Measurements from ENCODE around the gene GUCA1C.

The GUCA1C gene, protein sequence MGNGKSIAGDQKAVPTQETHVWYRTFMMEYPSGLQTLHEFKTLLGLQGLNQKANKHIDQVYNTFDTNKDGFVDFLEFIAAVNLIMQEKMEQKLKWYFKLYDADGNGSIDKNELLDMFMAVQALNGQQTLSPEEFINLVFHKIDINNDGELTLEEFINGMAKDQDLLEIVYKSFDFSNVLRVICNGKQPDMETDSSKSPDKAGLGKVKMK

DNA sequence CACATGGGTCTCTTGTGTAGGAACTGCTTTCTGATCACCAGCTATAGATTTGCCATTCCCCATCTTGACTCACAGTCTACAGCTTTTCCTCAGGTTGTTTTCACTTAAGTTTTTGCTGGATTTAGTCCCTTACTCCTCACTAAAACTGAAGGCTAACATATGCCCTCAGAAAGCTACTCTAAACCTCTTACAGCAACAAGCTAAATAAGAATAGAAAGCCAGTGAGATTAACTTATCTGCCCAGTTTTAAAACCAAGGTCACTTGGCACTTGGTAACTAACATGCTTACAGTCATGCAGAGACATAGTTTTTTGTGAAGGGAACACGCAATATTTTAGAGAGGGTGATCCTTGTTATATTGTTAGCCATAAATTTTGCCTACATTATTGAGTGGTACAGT lies at the start of gene GUCA1C:
Gene GUCA1C (minus strand): TSS at position 180 of the 400 bp plus-strand sequence. CDS start 117 bp downstream, at position 63.
- Histone ChIP-seq H3K27ac (ENCODE audit: low read length) (no peak within 1 kb of the TSS), H3K36me3 (ENCODE audit: control insufficient read depth, insufficient read depth, low read length) (no peaks in the 10 kb centered on the region), H3K4me3 (ENCODE audit: low read length) (no peak within 1 kb of the TSS), H3K4me1 (ENCODE audit: control insufficient read depth, insufficient read depth, low read length) (no peaks in the 10 kb centered on the region), H3K27me3 (ENCODE audit: control insufficient read depth, insufficient read depth, low read length) (no peaks in the 10 kb centered on the region), H3K9me3 (ENCODE audit: control insufficient read depth, insufficient read depth, low read length) (no peaks in the 10 kb centered on the region)
- no CpG with 5 or more reads among the region's 1 CpG for WGBS (ENCODE audit: insufficient coverage, insufficient read length)
- DNase-seq (ENCODE audit: low read depth, low spot score): no peak

DNA sequence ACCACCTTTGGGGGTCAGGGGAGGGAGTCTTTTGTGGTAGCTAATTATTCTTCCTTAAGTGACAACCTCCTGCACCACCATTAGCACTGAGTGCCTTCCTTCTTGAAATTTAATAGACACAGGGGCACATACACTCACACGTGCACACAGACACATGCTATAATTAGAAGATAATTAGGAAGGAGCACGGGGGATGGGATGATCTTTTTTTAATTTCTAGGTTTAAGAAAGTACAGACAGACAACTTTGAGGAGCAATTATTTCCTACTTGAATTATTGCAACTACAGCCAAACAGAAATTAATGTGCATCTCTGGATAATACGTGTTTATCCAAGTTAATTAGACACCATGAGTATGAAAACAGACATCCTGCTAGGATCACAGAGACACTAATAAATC lies 44.8 kb upstream of the GUCA1C start:
- no CpG with 5 or more reads among the region's 3 CpGs for WGBS (ENCODE audit: insufficient coverage, insufficient read length)

DNA sequence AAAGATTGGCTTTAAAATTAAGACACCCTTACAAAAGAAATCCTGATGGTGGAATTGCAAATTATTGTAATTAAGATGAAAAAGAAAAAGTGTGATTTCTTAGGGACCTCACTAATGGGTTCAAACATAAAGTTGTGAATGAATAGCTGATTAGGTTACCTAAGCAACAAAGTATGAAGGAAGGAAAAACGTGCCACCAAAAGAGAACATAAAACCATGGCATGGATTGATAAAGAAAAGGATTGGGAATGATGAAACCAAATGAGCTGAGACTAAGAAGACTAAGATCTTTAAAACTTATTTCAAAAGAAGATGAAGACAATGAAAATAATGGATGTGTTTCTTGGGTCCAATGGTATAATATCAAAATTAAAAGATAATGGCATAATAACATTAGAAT lies 32.2 kb upstream of the GUCA1C start:
- no peaks in the 10 kb centered on the region for H3K9me3 ChIP-seq (ENCODE audit: control insufficient read depth, insufficient read depth, low read length)
- H3K4me1 ChIP-seq (ENCODE audit: control insufficient read depth, insufficient read depth, low read length): no peaks in the 10 kb centered on the region
- no peak overlapping the region for H3K4me3 ChIP-seq (ENCODE audit: low read length)
- WGBS (ENCODE audit: insufficient coverage, insufficient read length): no CpG with 5 or more reads among the region's 1 CpG
- no peak for DNase-seq (ENCODE audit: low read depth, low spot score)
- H3K27ac ChIP-seq (ENCODE audit: low read length): no peak overlapping the region
- no peaks in the 10 kb centered on the region for H3K36me3 ChIP-seq (ENCODE audit: control insufficient read depth, insufficient read depth, low read length)
- no peaks in the 10 kb centered on the region for H3K27me3 ChIP-seq (ENCODE audit: control insufficient read depth, insufficient read depth, low read length)

More for the DNA sequence above, 44.8 kb upstream of the GUCA1C start:
- Histone ChIP-seq H3K4me3 (ENCODE audit: low read length) (no peak overlapping the region), H3K27me3 (ENCODE audit: control insufficient read depth, insufficient read depth, low read length) (no peaks in the 10 kb centered on the region), H3K27ac (ENCODE audit: low read length) (no peak overlapping the region), H3K36me3 (ENCODE audit: control insufficient read depth, insufficient read depth, low read length) (no peaks in the 10 kb centered on the region), H3K4me1 (ENCODE audit: control insufficient read depth, insufficient read depth, low read length) (no peaks in the 10 kb centered on the region), H3K9me3 (ENCODE audit: control insufficient read depth, insufficient read depth, low read length) (no peaks in the 10 kb centered on the region)
- no peak for DNase-seq (ENCODE audit: low read depth, low spot score)

DNA sequence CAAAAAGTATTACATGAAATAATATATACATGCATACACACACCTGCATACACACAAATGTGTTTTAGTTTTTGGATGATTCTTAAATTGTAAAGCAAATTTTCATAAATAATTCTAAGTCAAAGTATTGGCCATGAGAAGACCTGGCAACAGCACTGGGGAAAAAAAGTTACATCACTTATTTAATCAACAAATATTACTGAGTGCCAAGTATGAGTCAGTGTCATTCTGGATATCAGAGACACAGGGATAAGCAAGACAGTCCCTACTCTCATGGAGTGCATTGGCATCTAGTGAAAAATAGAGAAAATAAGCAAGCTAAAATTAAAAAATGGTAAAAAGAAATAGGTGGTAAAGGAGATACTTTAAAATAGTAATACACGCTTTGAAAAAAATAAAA lies 29.4 kb upstream of the GUCA1C start:
- DNase-seq (ENCODE audit: low read depth, low spot score): no peak
- Histone ChIP-seq H3K27ac (ENCODE audit: low read length) (no peak overlapping the region), H3K27me3 (ENCODE audit: control insufficient read depth, insufficient read depth, low read length) (no peaks in the 10 kb centered on the region), H3K9me3 (ENCODE audit: control insufficient read depth, insufficient read depth, low read length) (no peaks in the 10 kb centered on the region), H3K4me1 (ENCODE audit: control insufficient read depth, insufficient read depth, low read length) (no peaks in the 10 kb centered on the region), H3K36me3 (ENCODE audit: control insufficient read depth, insufficient read depth, low read length) (no peaks in the 10 kb centered on the region), H3K4me3 (ENCODE audit: low read length) (no peak overlapping the region)
- 100% methylated on average over 1 of the region's 1 CpG for WGBS (ENCODE audit: insufficient coverage, insufficient read length)

DNA sequence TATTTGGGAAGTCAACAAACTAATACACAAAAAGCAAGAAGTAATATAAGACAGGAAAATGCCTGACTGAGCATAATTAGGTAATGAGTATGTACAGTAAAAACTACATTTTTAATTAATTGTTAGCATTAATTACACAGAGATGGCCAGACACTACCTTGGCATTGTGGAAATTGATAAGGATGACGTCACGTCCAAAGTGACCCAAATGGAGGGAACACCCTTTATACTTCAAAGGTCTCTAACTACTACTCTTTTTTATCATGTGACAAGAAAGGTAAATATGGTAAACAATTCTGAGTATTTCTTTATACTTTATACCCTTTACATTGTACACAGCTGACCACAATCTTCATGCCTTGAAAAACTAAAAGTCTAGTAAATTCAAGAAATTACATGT lies 22.4 kb upstream of the GUCA1C start:
- no peaks in the 10 kb centered on the region for H3K27me3 ChIP-seq (ENCODE audit: control insufficient read depth, insufficient read depth, low read length)
- H3K4me1 ChIP-seq (ENCODE audit: control insufficient read depth, insufficient read depth, low read length): no peaks in the 10 kb centered on the region
- no CpG with 5 or more reads among the region's 2 CpGs for WGBS (ENCODE audit: insufficient coverage, insufficient read length)
- H3K27ac ChIP-seq (ENCODE audit: low read length): no peak overlapping the region
- H3K36me3 ChIP-seq (ENCODE audit: control insufficient read depth, insufficient read depth, low read length): no peaks in the 10 kb centered on the region
- DNase-seq (ENCODE audit: low read depth, low spot score): no peak
- no peak overlapping the region for H3K4me3 ChIP-seq (ENCODE audit: low read length)
- H3K9me3 ChIP-seq (ENCODE audit: control insufficient read depth, insufficient read depth, low read length): no peaks in the 10 kb centered on the region

DNA sequence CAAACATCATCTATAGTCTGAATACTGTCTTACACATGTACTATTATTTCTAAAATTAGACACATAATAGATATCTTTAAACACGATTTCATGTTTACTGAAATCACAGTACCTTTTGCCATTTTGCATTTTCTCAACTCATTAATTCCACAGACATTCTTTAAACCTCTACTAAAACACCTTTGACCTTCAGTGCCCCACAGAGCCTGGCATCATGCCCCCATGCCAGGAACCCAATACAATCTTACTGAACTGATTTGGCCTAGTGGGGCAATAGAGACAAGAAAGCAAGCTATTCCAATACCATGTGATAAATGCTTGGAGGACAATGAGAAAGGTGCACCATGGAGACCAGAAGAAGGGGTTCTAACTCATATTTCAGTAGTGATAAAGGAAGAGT lies 19.3 kb upstream of the GUCA1C start:
- no peak overlapping the region for H3K27ac ChIP-seq (ENCODE audit: low read length)
- no peak for DNase-seq (ENCODE audit: low read depth, low spot score)
- WGBS (ENCODE audit: insufficient coverage, insufficient read length): no CpG with 5 or more reads among the region's 1 CpG
- H3K4me3 ChIP-seq (ENCODE audit: low read length): no peak overlapping the region
- no peaks in the 10 kb centered on the region for H3K9me3 ChIP-seq (ENCODE audit: control insufficient read depth, insufficient read depth, low read length)
- H3K36me3 ChIP-seq (ENCODE audit: control insufficient read depth, insufficient read depth, low read length): no peaks in the 10 kb centered on the region
- H3K4me1 ChIP-seq (ENCODE audit: control insufficient read depth, insufficient read depth, low read length): no peaks in the 10 kb centered on the region
- no peaks in the 10 kb centered on the region for H3K27me3 ChIP-seq (ENCODE audit: control insufficient read depth, insufficient read depth, low read length)

DNA sequence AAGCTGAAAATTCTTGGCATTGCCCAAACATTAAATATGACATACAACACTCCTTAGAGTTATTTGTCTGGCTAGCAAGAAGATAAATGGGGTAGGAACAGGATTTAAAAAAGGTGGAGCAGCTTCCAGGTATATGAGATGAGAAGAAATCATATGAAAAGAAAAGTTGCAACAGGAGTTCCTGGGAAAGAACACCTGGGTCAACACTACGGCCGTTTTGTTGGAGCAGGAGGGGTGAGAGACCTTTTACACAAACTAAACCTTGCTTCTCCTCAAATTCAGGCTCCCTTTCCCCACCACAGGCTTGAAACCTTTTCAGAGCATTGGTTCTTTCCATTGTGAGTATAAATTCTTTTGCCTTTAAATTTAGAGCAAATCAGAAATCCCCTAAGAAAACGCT lies 18.8 kb upstream of the GUCA1C start:
- H3K4me1 ChIP-seq (ENCODE audit: control insufficient read depth, insufficient read depth, low read length): no peaks in the 10 kb centered on the region
- WGBS (ENCODE audit: insufficient coverage, insufficient read length): no CpG with 5 or more reads among the region's 3 CpGs
- no peaks in the 10 kb centered on the region for H3K36me3 ChIP-seq (ENCODE audit: control insufficient read depth, insufficient read depth, low read length)
- DNase-seq (ENCODE audit: low read depth, low spot score): no peak
- H3K27me3 ChIP-seq (ENCODE audit: control insufficient read depth, insufficient read depth, low read length): no peaks in the 10 kb centered on the region
- H3K9me3 ChIP-seq (ENCODE audit: control insufficient read depth, insufficient read depth, low read length): no peaks in the 10 kb centered on the region
- H3K27ac ChIP-seq (ENCODE audit: low read length): no peak overlapping the region
- no peak overlapping the region for H3K4me3 ChIP-seq (ENCODE audit: low read length)

DNA sequence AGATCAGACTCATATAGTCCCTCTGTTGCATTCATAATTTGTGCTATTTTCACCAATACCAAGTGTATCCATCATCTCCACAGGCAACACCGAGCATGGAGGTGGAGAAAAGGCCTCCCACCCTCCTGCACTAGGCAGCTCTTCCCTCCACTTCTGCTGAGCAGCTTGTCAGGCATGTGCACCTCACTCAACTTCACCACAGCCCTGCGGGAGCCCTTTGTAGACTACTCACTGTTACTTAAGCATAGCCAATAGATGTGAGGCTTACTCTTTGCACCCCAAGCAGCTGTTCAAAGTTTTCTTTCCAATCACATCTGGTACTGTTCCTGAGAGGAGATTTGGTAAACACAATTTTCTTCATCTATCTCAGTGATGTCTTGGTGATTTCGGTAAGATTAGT lies 16.9 kb upstream of the GUCA1C start:
- H3K4me1 ChIP-seq (ENCODE audit: control insufficient read depth, insufficient read depth, low read length): no peaks in the 10 kb centered on the region
- no peak overlapping the region for H3K4me3 ChIP-seq (ENCODE audit: low read length)
- no peaks in the 10 kb centered on the region for H3K9me3 ChIP-seq (ENCODE audit: control insufficient read depth, insufficient read depth, low read length)
- no peak overlapping the region for H3K27ac ChIP-seq (ENCODE audit: low read length)
- no peak for DNase-seq (ENCODE audit: low read depth, low spot score)
- H3K36me3 ChIP-seq (ENCODE audit: control insufficient read depth, insufficient read depth, low read length): no peaks in the 10 kb centered on the region
- H3K27me3 ChIP-seq (ENCODE audit: control insufficient read depth, insufficient read depth, low read length): no peaks in the 10 kb centered on the region
- no CpG with 5 or more reads among the region's 3 CpGs for WGBS (ENCODE audit: insufficient coverage, insufficient read length)

DNA sequence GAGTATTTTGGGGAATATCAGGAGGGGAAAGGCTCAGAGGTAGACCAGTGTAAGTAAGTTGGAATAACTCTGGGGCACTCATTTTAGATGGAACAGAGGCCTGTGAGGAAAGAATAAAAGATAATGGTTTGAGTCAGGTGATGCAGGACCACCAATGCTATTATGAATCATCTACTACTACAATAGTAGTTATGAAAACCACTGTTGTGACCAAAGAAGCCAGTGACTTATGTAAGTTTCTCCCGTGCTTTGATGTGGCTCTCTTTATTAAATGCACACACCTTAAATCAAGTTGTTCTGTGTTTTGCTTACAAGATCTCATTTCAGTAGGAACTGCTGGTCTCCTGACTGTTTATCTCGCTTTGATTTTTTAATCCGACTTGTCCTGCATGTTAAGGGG lies 13.1 kb upstream of the GUCA1C start:
- no peak overlapping the region for H3K27ac ChIP-seq (ENCODE audit: low read length)
- DNase-seq (ENCODE audit: low read depth, low spot score): no peak

DNA sequence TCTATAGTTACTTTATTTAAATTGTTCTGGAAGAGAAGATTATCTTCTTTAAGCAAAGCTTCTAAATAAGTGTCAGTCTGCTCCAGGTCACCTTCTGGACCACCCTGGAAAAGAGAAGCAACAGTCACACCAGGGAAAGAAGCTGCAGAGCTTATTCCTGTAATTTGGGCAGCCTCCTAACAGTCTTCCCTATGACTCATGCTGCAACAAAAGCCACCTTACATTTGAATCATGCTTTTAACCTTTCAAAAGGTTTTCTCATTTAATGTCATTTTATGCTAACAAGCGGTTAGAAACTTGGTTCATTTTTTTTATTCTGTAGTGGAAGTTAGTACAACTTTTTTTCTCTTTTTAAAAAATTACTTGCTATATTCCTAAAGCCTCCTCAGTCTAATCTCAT lies 5.3 kb upstream of the GUCA1C start:
- no peak overlapping the region for H3K27ac ChIP-seq (ENCODE audit: low read length)
- H3K9me3 ChIP-seq (ENCODE audit: control insufficient read depth, insufficient read depth, low read length): no peaks in the 10 kb centered on the region
- H3K36me3 ChIP-seq (ENCODE audit: control insufficient read depth, insufficient read depth, low read length): no peaks in the 10 kb centered on the region
- H3K4me1 ChIP-seq (ENCODE audit: control insufficient read depth, insufficient read depth, low read length): no peaks in the 10 kb centered on the region; the same call in 1 of the 2 replicates
- no peak overlapping the region for H3K4me3 ChIP-seq (ENCODE audit: low read length)
- no peaks in the 10 kb centered on the region for H3K27me3 ChIP-seq (ENCODE audit: control insufficient read depth, insufficient read depth, low read length)
- WGBS (ENCODE audit: insufficient coverage, insufficient read length): no CpG with 5 or more reads among the region's 1 CpG
- DNase-seq (ENCODE audit: low read depth, low spot score): no peak

More for the DNA sequence above, 13.1 kb upstream of the GUCA1C start:
- H3K27me3 ChIP-seq (ENCODE audit: control insufficient read depth, insufficient read depth, low read length): no peaks in the 10 kb centered on the region
- H3K9me3 ChIP-seq (ENCODE audit: control insufficient read depth, insufficient read depth, low read length): no peaks in the 10 kb centered on the region
- no peak overlapping the region for H3K4me3 ChIP-seq (ENCODE audit: low read length)
- H3K36me3 ChIP-seq (ENCODE audit: control insufficient read depth, insufficient read depth, low read length): no peaks in the 10 kb centered on the region
- H3K4me1 ChIP-seq (ENCODE audit: control insufficient read depth, insufficient read depth, low read length): no peaks in the 10 kb centered on the region
- no CpG with 5 or more reads among the region's 3 CpGs for WGBS (ENCODE audit: insufficient coverage, insufficient read length)

DNA sequence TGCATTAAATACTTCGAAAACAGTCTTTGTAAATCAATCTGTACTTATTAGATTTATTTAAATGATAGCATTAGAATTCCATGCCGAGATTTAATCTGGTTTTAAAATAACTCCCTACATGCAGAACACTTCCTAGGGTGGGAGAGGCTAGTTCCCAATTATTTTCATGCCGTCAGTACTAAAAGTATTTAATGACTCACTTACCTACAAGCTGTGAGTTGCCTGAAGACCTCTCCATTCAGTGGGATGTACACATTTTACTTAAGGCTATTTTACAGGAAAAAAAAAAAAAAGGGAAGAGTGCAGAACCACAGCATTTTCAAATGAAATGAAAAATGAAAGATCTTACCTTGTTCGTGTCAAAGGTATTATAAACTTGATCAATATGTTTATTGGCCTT lies 469 bp downstream of the GUCA1C start:
- Histone ChIP-seq H3K4me3 (ENCODE audit: low read length) (no peak overlapping the region), H3K27ac (ENCODE audit: low read length) (no peak overlapping the region), H3K4me1 (ENCODE audit: control insufficient read depth, insufficient read depth, low read length) (no peaks in the 10 kb centered on the region), H3K9me3 (ENCODE audit: control insufficient read depth, insufficient read depth, low read length) (no peaks in the 10 kb centered on the region), H3K36me3 (ENCODE audit: control insufficient read depth, insufficient read depth, low read length) (no peaks in the 10 kb centered on the region), H3K27me3 (ENCODE audit: control insufficient read depth, insufficient read depth, low read length) (no peaks in the 10 kb centered on the region)
- no peak for DNase-seq (ENCODE audit: low read depth, low spot score)
- WGBS (ENCODE audit: insufficient coverage, insufficient read length): no CpG with 5 or more reads among the region's 4 CpGs

All from iPS DF 6.9 (cell line).